Measurements from ENCODE around the gene MACF1. TPM values are rescaled to one million over a fixed set of nuclear protein-coding genes. Genes with fewer than 3 reads are reported as not detected.
A peak's percentile ranks its signal among the peaks of the same experiment; 100 is the strongest.

The MACF1 gene
- total RNA-seq, 1 donor from 2014 or later: 694 TPM

- Histone ChIP-seq H3K9me3 (ENCODE audit: insufficient read depth, low read depth, low read length) (no peaks in the 10 kb centered on the region), H3K27me3 (ENCODE audit: insufficient read depth, low read length) (no peaks in the 10 kb centered on the region), H3K4me2 (ENCODE audit: low read length) (no peak overlapping the region), H3K4me3 (ENCODE audit: insufficient read depth, low read depth, low read length) (no peak overlapping the region), H2AFZ (ENCODE audit: low read depth, low read length) (no peak overlapping the region), H4K20me1 (ENCODE audit: insufficient read depth, low read length) (peaks cover 57% of the 10 kb centered on the region), H3K27ac (ENCODE audit: low read depth, low read length) (no peak overlapping the region), H3K4me1 (ENCODE audit: insufficient read depth, low read length) (no peaks in the 10 kb centered on the region), H3K36me3 (ENCODE audit: insufficient read depth, low read length) (peaks cover 72% of the 10 kb centered on the region), H3K9ac (ENCODE audit: low read length) (no peak overlapping the region), H3K79me2 (ENCODE audit: insufficient read depth, low read length) (no peaks in the 10 kb centered on the region)
- peaks cover 4% of the 10 kb centered on the region for H3K4me1 Mint-ChIP-seq (ENCODE audit: low read depth, unreplicated experiment)
- peak overlapping the region; percentile 26 for H3K27ac Mint-ChIP-seq (ENCODE audit: unreplicated experiment)
- DNase-seq (ENCODE audit: low read depth): no peak
- H3K36me3 Mint-ChIP-seq (ENCODE audit: low read depth, unreplicated experiment): peaks cover 33% of the 10 kb centered on the region
- H3K4me3 Mint-ChIP-seq (ENCODE audit: unreplicated experiment): no peak overlapping the region
- TF ChIP-seq EZH2 (IDR thresholded peaks at IDR 0.05; ENCODE audit: insufficient read depth, low read length) (no peak), CTCF (IDR thresholded peaks at IDR 0.05; ENCODE audit: insufficient read depth, low read depth, low read length) (no peak)
- no peaks in the 10 kb centered on the region for H3K9me3 Mint-ChIP-seq (ENCODE audit: unreplicated experiment)
- H3K27me3 Mint-ChIP-seq (ENCODE audit: low read depth, unreplicated experiment): no peaks in the 10 kb centered on the region
- FAIRE-seq: no peak
Observed at GRCh38 chr1:39484564-39484963, 280.1 kb downstream of the MACF1 start.

GRCh38 chr1:39485046-39485803, 280.7 kb downstream of the MACF1 start:
- DNase-seq (ENCODE audit: low read depth) (no peak), FAIRE-seq (no peak)
- Histone ChIP-seq H3K4me2 (ENCODE audit: low read length) (no peak overlapping the region), H3K27ac (ENCODE audit: low read depth, low read length) (no peak overlapping the region), H3K4me1 (ENCODE audit: insufficient read depth, low read length) (no peaks in the 10 kb centered on the region), H3K4me3 (ENCODE audit: insufficient read depth, low read depth, low read length) (no peak overlapping the region), H3K36me3 (ENCODE audit: insufficient read depth, low read length) (peaks cover 65% of the 10 kb centered on the region), H4K20me1 (ENCODE audit: insufficient read depth, low read length) (peaks cover 61% of the 10 kb centered on the region), H3K9me3 (ENCODE audit: insufficient read depth, low read depth, low read length) (no peaks in the 10 kb centered on the region), H3K9ac (ENCODE audit: low read length) (no peak overlapping the region), H2AFZ (ENCODE audit: low read depth, low read length) (no peak overlapping the region), H3K79me2 (ENCODE audit: insufficient read depth, low read length) (no peaks in the 10 kb centered on the region), H3K27me3 (ENCODE audit: insufficient read depth, low read length) (no peaks in the 10 kb centered on the region)
- TF ChIP-seq EZH2 (IDR thresholded peaks at IDR 0.05; ENCODE audit: insufficient read depth, low read length) (no peak), CTCF (IDR thresholded peaks at IDR 0.05; ENCODE audit: insufficient read depth, low read depth, low read length) (no peak)
- Mint-ChIP-seq H3K4me1 (ENCODE audit: low read depth, unreplicated experiment) (peaks cover under 1% of the 10 kb centered on the region), H3K36me3 (ENCODE audit: low read depth, unreplicated experiment) (peaks cover 32% of the 10 kb centered on the region), H3K4me3 (ENCODE audit: unreplicated experiment) (no peak overlapping the region), H3K27ac (ENCODE audit: unreplicated experiment) (no peak overlapping the region), H3K9me3 (ENCODE audit: unreplicated experiment) (no peaks in the 10 kb centered on the region), H3K27me3 (ENCODE audit: low read depth, unreplicated experiment) (peaks cover 2% of the 10 kb centered on the region)

- TF ChIP-seq EZH2 (IDR thresholded peaks at IDR 0.05; ENCODE audit: insufficient read depth, low read length): no peak
- H3K9me3 ChIP-seq (ENCODE audit: insufficient read depth, low read depth, low read length): no peaks in the 10 kb centered on the region
- FAIRE-seq (no peak), DNase-seq (ENCODE audit: low read depth) (no peak)
- Mint-ChIP-seq H3K36me3 (ENCODE audit: low read depth, unreplicated experiment) (peaks cover 23% of the 10 kb centered on the region), H3K9me3 (ENCODE audit: unreplicated experiment) (no peaks in the 10 kb centered on the region), H3K27me3 (ENCODE audit: low read depth, unreplicated experiment) (peaks cover 9% of the 10 kb centered on the region), H3K4me3 (ENCODE audit: unreplicated experiment) (no peak overlapping the region), H3K4me1 (ENCODE audit: low read depth, unreplicated experiment) (peaks cover 3% of the 10 kb centered on the region), H3K27ac (ENCODE audit: unreplicated experiment) (peak overlapping the region; percentile 12)
- no peak overlapping the region for H3K9ac ChIP-seq (ENCODE audit: low read length)
- no peaks in the 10 kb centered on the region for H3K4me1 ChIP-seq (ENCODE audit: insufficient read depth, low read length)
- H3K4me3 ChIP-seq (ENCODE audit: insufficient read depth, low read depth, low read length): no peak overlapping the region
- no peak overlapping the region for H3K27ac ChIP-seq (ENCODE audit: low read depth, low read length)
- no peak overlapping the region for H2AFZ ChIP-seq (ENCODE audit: low read depth, low read length)
- peaks cover 50% of the 10 kb centered on the region for H4K20me1 ChIP-seq (ENCODE audit: insufficient read depth, low read length)
- no peaks in the 10 kb centered on the region for H3K79me2 ChIP-seq (ENCODE audit: insufficient read depth, low read length)
- H3K4me2 ChIP-seq (ENCODE audit: low read length): no peak overlapping the region
- H3K27me3 ChIP-seq (ENCODE audit: insufficient read depth, low read length): peaks cover 7% of the 10 kb centered on the region
- H3K36me3 ChIP-seq (ENCODE audit: insufficient read depth, low read length): peaks cover 40% of the 10 kb centered on the region
Observed at GRCh38 chr1:39488012-39488545, 283.6 kb downstream of the MACF1 start.
